IMR-90 (cell line): Measurements from ENCODE around the gene FRMPD4.

Experiments
- BHLHE40 ChIP-seq: fragments of 150-350 bp; IDR thresholded peaks from 2 replicates; pipeline ENCODE4 v1.6.1; 2016; ENCODE audit warnings: mild to moderate bottlenecking, low read depth, low read length
- CEBPB ChIP-seq: IDR thresholded peaks from 2 replicates; pipeline ENCODE4 v1.6.1; 2012; ENCODE audit warnings: low read depth, low read length, improper control_type of control experiment
- CTCF ChIP-seq: conservative IDR thresholded peaks from 2 replicates; pipeline ENCODE4 v1.5.1; 2012; ENCODE audit warnings: mild to moderate bottlenecking, low read depth, low read length, improper control_type of control experiment
- ELK1 ChIP-seq: fragments of 150-350 bp; IDR thresholded peaks from 2 replicates; pipeline ENCODE4 v1.6.1; 2016; ENCODE audit warnings: low read depth, mild to moderate bottlenecking, low read length, moderate library complexity, borderline replicate concordance
- MAFK ChIP-seq: IDR thresholded peaks from 2 replicates; pipeline ENCODE4 v1.6.1; 2012; ENCODE audit warnings: low read depth, low read length, improper control_type of control experiment
- NFE2L2 ChIP-seq: fragments of 150-350 bp; IDR thresholded peaks from 2 replicates; pipeline ENCODE4 v1.6.1; 2016; ENCODE audit warnings: low read depth, mild to moderate bottlenecking, low read length
- POLR2A ChIP-seq: IDR thresholded peaks from 2 replicates; pipeline ENCODE4 v1.6.1; 2012; ENCODE audit warnings: mild to moderate bottlenecking, low read depth, low read length
- RAD21 ChIP-seq: IDR thresholded peaks from 2 replicates; pipeline ENCODE4 v1.6.1; 2012; ENCODE audit warnings: low read length, improper control_type of control experiment
- RCOR1 ChIP-seq: IDR thresholded peaks from 2 replicates; pipeline ENCODE4 v1.6.1; 2012; ENCODE audit warnings: mild to moderate bottlenecking, low read length, improper control_type of control experiment; ENCODE audit not compliant: insufficient replicate concordance
- RFX5 ChIP-seq: IDR thresholded peaks from 2 replicates; pipeline ENCODE4 v1.8.0; 2012; ENCODE audit warnings: low read depth, mild to moderate bottlenecking, low read length, moderate library complexity
- SMC3 ChIP-seq: fragments of 150-350 bp; IDR thresholded peaks from 2 replicates; pipeline ENCODE4 v1.6.1; 2016; ENCODE audit warnings: low read depth, mild to moderate bottlenecking, antibody characterized with exemption, low read length, moderate library complexity
- TF ChIP-seq, protein P1 (sequence below): fragments of 150-350 bp; IDR thresholded peaks from 2 replicates; pipeline ENCODE4 v1.6.1; 2017; ENCODE audit warnings: mild to moderate bottlenecking, antibody characterized with exemption, low read length, low read depth

DNA sequence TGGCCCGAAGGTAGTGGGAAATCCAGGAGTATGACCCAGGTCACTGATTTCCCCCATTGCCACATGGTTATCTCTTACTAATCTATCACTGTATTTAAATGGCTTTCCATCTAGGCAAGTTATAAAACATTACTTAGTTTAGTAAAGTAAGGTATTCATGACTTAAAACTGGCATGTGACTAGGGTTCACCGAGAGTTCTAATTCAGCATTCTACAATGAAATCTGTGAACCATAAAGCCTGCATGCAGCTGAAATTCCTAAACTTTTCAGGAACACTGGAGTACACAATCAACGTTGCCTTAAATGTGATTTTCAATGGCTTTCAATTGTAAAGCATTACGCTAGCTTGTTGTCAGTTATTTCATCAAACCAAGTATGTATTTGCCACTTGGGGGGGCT lies 630.2 kb downstream of the FRMPD4 start:
- TF ChIP-seq CTCF (no peak), RAD21 (no peak), POLR2A (no peak), CEBPB (no peak), SMC3 (no peak), ELK1 (no peak), RFX5 (no peak), RCOR1 (no peak), BHLHE40 (no peak), MAFK (no peak), NFE2L2 (no peak)
- TF ChIP-seq, protein P1, sequence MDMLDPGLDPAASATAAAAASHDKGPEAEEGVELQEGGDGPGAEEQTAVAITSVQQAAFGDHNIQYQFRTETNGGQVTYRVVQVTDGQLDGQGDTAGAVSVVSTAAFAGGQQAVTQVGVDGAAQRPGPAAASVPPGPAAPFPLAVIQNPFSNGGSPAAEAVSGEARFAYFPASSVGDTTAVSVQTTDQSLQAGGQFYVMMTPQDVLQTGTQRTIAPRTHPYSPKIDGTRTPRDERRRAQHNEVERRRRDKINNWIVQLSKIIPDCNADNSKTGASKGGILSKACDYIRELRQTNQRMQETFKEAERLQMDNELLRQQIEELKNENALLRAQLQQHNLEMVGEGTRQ, result no peak
